OCI-LY1 (cell line): Measurements from ENCODE around the gene OR2T11.

Experiments
- H2AFZ ChIP-seq: fragments of 200-600 bp; sonication (generic), shearing (Covaris generic); 2 replicates; pipeline ENCODE4 v1.6.0; 2014; ENCODE audit warnings: antibody characterized with exemption, mild to moderate bottlenecking, low read length
- H3F3A ChIP-seq: fragments of 200-600 bp; sonication (generic), shearing (Covaris generic); 2 replicates; pipeline ENCODE4 v1.6.0; 2014; ENCODE audit warnings: mild to moderate bottlenecking, antibody characterized with exemption, low read length, moderate library complexity; ENCODE audit not compliant: insufficient read depth
- H3K27ac ChIP-seq: fragments of 200-600 bp; sonication (generic); 2 replicates; pipeline ENCODE4 v1.5.1; 2014; ENCODE audit warnings: low read length, mixed run types, mild to moderate bottlenecking, low read depth; ENCODE audit not compliant: poor library complexity, severe bottlenecking
- H3K27me3 ChIP-seq: fragments of 200-600 bp; sonication (generic); 2 replicates; pipeline ENCODE4 v1.6.0; 2014; ENCODE audit warnings: antibody characterized with exemption, mild to moderate bottlenecking, low read length, moderate library complexity; ENCODE audit not compliant: insufficient read depth
- H3K36me3 ChIP-seq: fragments of 200-600 bp; sonication (generic); 2 replicates; pipeline ENCODE4 v1.6.1; 2014; ENCODE audit warnings: mild to moderate bottlenecking, antibody characterized with exemption, low read length, moderate library complexity, mixed read lengths; ENCODE audit not compliant: insufficient read depth
- H3K4me1 ChIP-seq: fragments of 200-600 bp; sonication (generic); 2 replicates; pipeline ENCODE4 v1.5.1; 2014; ENCODE audit warnings: mild to moderate bottlenecking, low read length, moderate library complexity; ENCODE audit not compliant: insufficient read depth, severe bottlenecking
- H3K4me2 ChIP-seq: fragments of 200-600 bp; sonication (generic), shearing (Covaris generic); 2 replicates; pipeline ENCODE4 v1.6.1; 2014; ENCODE audit warnings: low read length
- H3K4me3 ChIP-seq: fragments of 200-600 bp; sonication (generic); 2 replicates; pipeline ENCODE4 v1.5.1; 2014; ENCODE audit warnings: low read length, low read depth, mild to moderate bottlenecking, mixed read lengths; ENCODE audit not compliant: poor library complexity, severe bottlenecking
- H3K79me2 ChIP-seq: fragments of 200-600 bp; shearing (Covaris generic); 2 replicates; pipeline ENCODE4 v1.6.1; 2016; ENCODE audit warnings: mixed run types, low read length, mixed read lengths; ENCODE audit not compliant: insufficient read depth
- H3K9ac ChIP-seq: fragments of 200-600 bp; sonication (generic), shearing (Covaris generic); 2 replicates; pipeline ENCODE4 v1.6.1; 2014; ENCODE audit warnings: mild to moderate bottlenecking, low read length, mixed read lengths
- H3K9me2 ChIP-seq: fragments of 200-600 bp; sonication (generic), shearing (Covaris generic); 2 replicates; pipeline ENCODE4 v1.6.1; 2014; ENCODE audit warnings: low read depth, mild to moderate bottlenecking, low read length, mixed read lengths
- H3K9me3 ChIP-seq: fragments of 200-600 bp; shearing (Covaris generic); 2 replicates; pipeline ENCODE4 v1.6.1; 2014; ENCODE audit warnings: low read length, mixed read lengths
- H4K20me1 ChIP-seq: fragments of 200-600 bp; sonication (generic), shearing (Covaris generic); 2 replicates; pipeline ENCODE4 v1.6.0; 2016; ENCODE audit warnings: mild to moderate bottlenecking, low read length; ENCODE audit not compliant: insufficient read depth
- CTCF ChIP-seq: fragments of 200-600 bp; sonication (generic), shearing (Covaris generic); IDR thresholded peaks from 2 replicates; pipeline ENCODE4 v1.5.1; 2017; ENCODE audit warnings: mild to moderate bottlenecking, antibody characterized with exemption, low read length, moderate library complexity, mixed read lengths
- EZH2 ChIP-seq: fragments of 200-600 bp; sonication (generic), shearing (Covaris generic); IDR thresholded peaks from 2 replicates; pipeline ENCODE4 v1.8.0; 2017; ENCODE audit warnings: borderline replicate concordance, mixed run types, mild to moderate bottlenecking, antibody characterized with exemption, low read length, moderate library complexity, mixed read lengths

OR2T11 gene

GRCh38 chr1:248625971-248626370 lies 8.9 kb downstream of the OR2T11 start:
- Histone ChIP-seq H3K36me3 (no peaks in the 10 kb centered on the region), H2AFZ (no peak overlapping the region), H3K79me2 (no peaks in the 10 kb centered on the region), H3K9me3 (no peaks in the 10 kb centered on the region), H3K4me2 (no peak overlapping the region), H3K27ac (no peak overlapping the region), H3K9ac (no peak overlapping the region), H3K4me3 (no peak overlapping the region), H4K20me1 (no peaks in the 10 kb centered on the region), H3F3A (no peaks in the 10 kb centered on the region), H3K9me2 (no peaks in the 10 kb centered on the region), H3K4me1 (no peaks in the 10 kb centered on the region), H3K27me3 (no peaks in the 10 kb centered on the region)
- TF ChIP-seq CTCF: no peak
- no peak for TF ChIP-seq EZH2

GRCh38 chr1:248625166-248625565 lies 9.7 kb downstream of the OR2T11 start:
- no peak overlapping the region for H3K4me2 ChIP-seq
- H3F3A ChIP-seq: no peaks in the 10 kb centered on the region
- no peaks in the 10 kb centered on the region for H3K27me3 ChIP-seq
- no peaks in the 10 kb centered on the region for H3K9me2 ChIP-seq
- H4K20me1 ChIP-seq: no peaks in the 10 kb centered on the region
- no peaks in the 10 kb centered on the region for H3K9me3 ChIP-seq
- no peak overlapping the region for H3K27ac ChIP-seq
- H3K79me2 ChIP-seq: no peaks in the 10 kb centered on the region
- no peak overlapping the region for H3K4me3 ChIP-seq
- no peaks in the 10 kb centered on the region for H3K4me1 ChIP-seq
- no peak overlapping the region for H3K9ac ChIP-seq
- TF ChIP-seq EZH2 (no peak), CTCF (no peak)
- no peaks in the 10 kb centered on the region for H3K36me3 ChIP-seq
- no peak overlapping the region for H2AFZ ChIP-seq

GRCh38 chr1:248622570-248623001 lies 12.3 kb downstream of the OR2T11 start:
- Histone ChIP-seq H3F3A (no peaks in the 10 kb centered on the region), H3K4me1 (no peaks in the 10 kb centered on the region), H3K9ac (no peak overlapping the region), H2AFZ (no peak overlapping the region), H3K79me2 (no peaks in the 10 kb centered on the region), H3K4me3 (no peak overlapping the region), H3K4me2 (no peak overlapping the region), H3K36me3 (no peaks in the 10 kb centered on the region), H3K9me2 (no peaks in the 10 kb centered on the region), H3K27ac (no peak overlapping the region), H3K27me3 (no peaks in the 10 kb centered on the region), H3K9me3 (no peaks in the 10 kb centered on the region), H4K20me1 (no peaks in the 10 kb centered on the region)
- TF ChIP-seq EZH2: no peak
- peak; percentile 63 for TF ChIP-seq CTCF
